SK-N-SH (cell line): ENCODE results near the gene ECI1.

Source experiments
- CHD2 ChIP-seq: fragments of 150-350 bp; IDR thresholded peaks from 2 replicates; pipeline ENCODE4 v1.6.1; 2018; ENCODE audit warnings: low read length; ENCODE audit not compliant: partially characterized antibody
- EP300 ChIP-seq, 2 experiments: IDR thresholded peaks; 2 replicates each; pipeline versions ENCODE4 v1.4.0 to v1.6.1; 2012; ENCODE audit warnings: borderline replicate concordance in 1 of 2, low read depth in 1 of 2, low read length in 1 of 2
- NRF1 ChIP-seq: IDR thresholded peaks from 2 replicates; pipeline ENCODE4 v1.6.1; 2012; ENCODE audit warnings: low read depth, mild to moderate bottlenecking, low read length
- POLR2AphosphoS5 ChIP-seq: IDR thresholded peaks from 2 replicates; pipeline ENCODE4 v1.6.1; 2012; ENCODE audit warnings: low read depth, low read length
- RFX5 ChIP-seq: IDR thresholded peaks from 2 replicates; pipeline ENCODE4 v1.6.1; 2012; ENCODE audit warnings: mild to moderate bottlenecking, improper control_type of control experiment, low read length
- RXRA ChIP-seq: IDR thresholded peaks from 2 replicates; pipeline ENCODE4 v1.4.0; 2012; ENCODE audit warnings: low read depth, mild to moderate bottlenecking, borderline replicate concordance
- SMC3 ChIP-seq: IDR thresholded peaks from 2 replicates; pipeline ENCODE4 v1.6.1; 2012; ENCODE audit warnings: low read depth, low read length, improper control_type of control experiment
- TAF1 ChIP-seq: IDR thresholded peaks from 2 replicates; pipeline ENCODE4 v1.6.1; 2012; ENCODE audit warnings: low read depth, mild to moderate bottlenecking, low read length, moderate library complexity, borderline replicate concordance
- TCF12 ChIP-seq: IDR thresholded peaks from 2 replicates; pipeline ENCODE4 v1.4.0; 2012
- TEAD4 ChIP-seq: IDR thresholded peaks from 2 replicates; pipeline ENCODE4 v1.4.0; 2012; ENCODE audit warnings: mild to moderate bottlenecking, borderline replicate concordance; ENCODE audit not compliant: insufficient read depth
- TF ChIP-seq, protein P1 (sequence below): fragments of 200-600 bp; sonication (generic); IDR thresholded peaks from 2 replicates; pipeline ENCODE4 v1.6.1; 2017; ENCODE audit warnings: antibody characterized with exemption, mild to moderate bottlenecking, moderate library complexity
- TF ChIP-seq, protein P2 (sequence below): IDR thresholded peaks from 2 replicates; pipeline ENCODE4 v1.4.0; 2012; ENCODE audit warnings: low read depth
- TF ChIP-seq, protein P3 (sequence below): IDR thresholded peaks from 2 replicates; pipeline ENCODE4 v1.4.0; 2012; ENCODE audit warnings: low read depth, borderline replicate concordance

DNA sequence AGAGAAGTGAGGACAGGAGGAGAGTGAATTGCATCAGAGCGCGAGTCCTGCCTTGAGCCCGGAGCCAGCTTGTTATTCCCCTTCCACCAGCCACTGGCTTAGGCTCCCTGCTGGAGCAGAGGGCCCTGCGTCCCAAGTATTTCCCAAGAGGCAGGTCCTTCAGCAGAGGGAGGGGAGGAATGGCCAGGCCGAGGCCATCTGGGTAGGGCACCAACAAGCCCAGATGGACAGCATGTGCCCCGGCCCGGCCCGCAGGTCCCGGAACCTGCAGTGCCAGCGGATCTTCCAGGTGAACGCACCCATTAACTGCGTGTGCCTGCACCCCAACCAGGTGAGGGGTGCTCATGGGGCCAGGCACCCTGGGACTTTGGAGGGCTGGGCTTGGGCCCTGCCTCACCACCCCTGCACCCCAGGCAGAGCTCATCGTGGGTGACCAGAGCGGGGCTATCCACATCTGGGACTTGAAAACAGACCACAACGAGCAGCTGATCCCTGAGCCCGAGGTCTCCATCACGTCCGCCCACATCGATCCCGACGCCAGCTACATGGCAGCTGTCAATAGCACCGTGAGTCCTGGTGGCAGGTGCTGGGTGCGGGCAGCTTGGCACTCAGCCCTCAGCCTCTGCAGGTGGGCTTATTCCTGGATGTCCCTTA, 44.5 kb downstream of the ECI1 start:
- TF ChIP-seq POLR2AphosphoS5 (no peak), NRF1 (no peak), TCF12 (no peak), TAF1 (no peak), SMC3 (no peak), CHD2 (no peak), TEAD4 (no peak), RFX5 (no peak), RXRA (no peak), EP300 (IDR thresholded peaks at IDR 0.05; ENCODE audit: borderline replicate concordance in 1 of 2, low read depth in 1 of 2, low read length in 1 of 2) (no peak)
- TF ChIP-seq, protein P1, sequence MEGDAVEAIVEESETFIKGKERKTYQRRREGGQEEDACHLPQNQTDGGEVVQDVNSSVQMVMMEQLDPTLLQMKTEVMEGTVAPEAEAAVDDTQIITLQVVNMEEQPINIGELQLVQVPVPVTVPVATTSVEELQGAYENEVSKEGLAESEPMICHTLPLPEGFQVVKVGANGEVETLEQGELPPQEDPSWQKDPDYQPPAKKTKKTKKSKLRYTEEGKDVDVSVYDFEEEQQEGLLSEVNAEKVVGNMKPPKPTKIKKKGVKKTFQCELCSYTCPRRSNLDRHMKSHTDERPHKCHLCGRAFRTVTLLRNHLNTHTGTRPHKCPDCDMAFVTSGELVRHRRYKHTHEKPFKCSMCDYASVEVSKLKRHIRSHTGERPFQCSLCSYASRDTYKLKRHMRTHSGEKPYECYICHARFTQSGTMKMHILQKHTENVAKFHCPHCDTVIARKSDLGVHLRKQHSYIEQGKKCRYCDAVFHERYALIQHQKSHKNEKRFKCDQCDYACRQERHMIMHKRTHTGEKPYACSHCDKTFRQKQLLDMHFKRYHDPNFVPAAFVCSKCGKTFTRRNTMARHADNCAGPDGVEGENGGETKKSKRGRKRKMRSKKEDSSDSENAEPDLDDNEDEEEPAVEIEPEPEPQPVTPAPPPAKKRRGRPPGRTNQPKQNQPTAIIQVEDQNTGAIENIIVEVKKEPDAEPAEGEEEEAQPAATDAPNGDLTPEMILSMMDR = no peak
- TF ChIP-seq, protein P2, sequence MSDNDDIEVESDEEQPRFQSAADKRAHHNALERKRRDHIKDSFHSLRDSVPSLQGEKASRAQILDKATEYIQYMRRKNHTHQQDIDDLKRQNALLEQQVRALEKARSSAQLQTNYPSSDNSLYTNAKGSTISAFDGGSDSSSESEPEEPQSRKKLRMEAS = no peak
- TF ChIP-seq, protein P3, sequence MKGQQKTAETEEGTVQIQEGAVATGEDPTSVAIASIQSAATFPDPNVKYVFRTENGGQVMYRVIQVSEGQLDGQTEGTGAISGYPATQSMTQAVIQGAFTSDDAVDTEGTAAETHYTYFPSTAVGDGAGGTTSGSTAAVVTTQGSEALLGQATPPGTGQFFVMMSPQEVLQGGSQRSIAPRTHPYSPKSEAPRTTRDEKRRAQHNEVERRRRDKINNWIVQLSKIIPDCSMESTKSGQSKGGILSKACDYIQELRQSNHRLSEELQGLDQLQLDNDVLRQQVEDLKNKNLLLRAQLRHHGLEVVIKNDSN = no peak
